HEK293 (cell line): ENCODE data around the gene ZFX.

Source experiments
- ATF2 ChIP-seq: fragments of 450-650 bp; formaldehyde crosslinking; IDR thresholded peaks from 2 replicates; pipeline ENCODE4 v1.5.1; 2016; ENCODE audit warnings: missing biosample characterization, missing genetic modification characterization, low read depth
- GFI1B ChIP-seq: fragments of 450-650 bp; formaldehyde crosslinking; IDR thresholded peaks from 2 replicates; pipeline ENCODE4 v1.5.1; 2016; ENCODE audit warnings: missing biosample characterization, missing genetic modification characterization
- GLI4 ChIP-seq: fragments of 450-650 bp; formaldehyde crosslinking; IDR thresholded peaks from 2 replicates; pipeline ENCODE4 v1.5.1; 2016; ENCODE audit warnings: missing biosample characterization, missing genetic modification characterization
- INSM2 ChIP-seq: fragments of 450-650 bp; formaldehyde crosslinking; IDR thresholded peaks from 2 replicates; pipeline ENCODE4 v1.5.1; 2016; ENCODE audit warnings: missing biosample characterization, missing genetic modification characterization
- KLF7 ChIP-seq: fragments of 450-650 bp; formaldehyde crosslinking; IDR thresholded peaks from 2 replicates; pipeline ENCODE4 v1.5.1; 2016; ENCODE audit warnings: missing biosample characterization, missing genetic modification characterization, borderline replicate concordance
- PRDM10 ChIP-seq: fragments of 450-650 bp; formaldehyde crosslinking; IDR thresholded peaks from 2 replicates; pipeline ENCODE4 v1.5.1; 2016; ENCODE audit warnings: missing biosample characterization, missing genetic modification characterization
- SP7 ChIP-seq: fragments of 450-650 bp; formaldehyde crosslinking; IDR thresholded peaks from 2 replicates; pipeline ENCODE4 v1.5.1; 2016; ENCODE audit warnings: missing biosample characterization, missing genetic modification characterization
- TRIM28 ChIP-seq: IDR thresholded peaks from 2 replicates; pipeline ENCODE4 v1.6.1; 2011; ENCODE audit warnings: low read length, control low read depth, borderline replicate concordance
- ZBTB17 ChIP-seq: fragments of 450-650 bp; formaldehyde crosslinking; IDR thresholded peaks from 2 replicates; pipeline ENCODE4 v1.5.1; 2016; ENCODE audit warnings: missing biosample characterization, missing genetic modification characterization
- ZBTB49 ChIP-seq: fragments of 450-650 bp; formaldehyde crosslinking; IDR thresholded peaks from 2 replicates; pipeline ENCODE4 v1.5.1; 2016; ENCODE audit warnings: missing biosample characterization, missing genetic modification characterization, low read depth
- ZEB2 ChIP-seq: fragments of 450-650 bp; formaldehyde crosslinking; IDR thresholded peaks from 2 replicates; pipeline ENCODE4 v1.5.1; 2016; ENCODE audit warnings: missing biosample characterization, missing genetic modification characterization
- ZFP69B ChIP-seq: fragments of 450-650 bp; formaldehyde crosslinking; IDR thresholded peaks from 2 replicates; pipeline ENCODE4 v1.5.1; 2016; ENCODE audit warnings: missing biosample characterization, missing genetic modification characterization
- ZNF175 ChIP-seq: fragments of 450-650 bp; formaldehyde crosslinking; IDR thresholded peaks from 2 replicates; pipeline ENCODE4 v1.5.1; 2016; ENCODE audit warnings: missing biosample characterization, missing genetic modification characterization
- ZNF18 ChIP-seq: fragments of 450-650 bp; formaldehyde crosslinking; IDR thresholded peaks from 2 replicates; pipeline ENCODE4 v1.5.1; 2016; ENCODE audit warnings: missing biosample characterization, missing genetic modification characterization
- ZNF280D ChIP-seq: fragments of 450-650 bp; formaldehyde crosslinking; IDR thresholded peaks from 2 replicates; pipeline ENCODE4 v1.5.1; 2016; ENCODE audit warnings: missing biosample characterization, missing genetic modification characterization
- ZNF366 ChIP-seq: fragments of 450-650 bp; formaldehyde crosslinking; conservative IDR thresholded peaks from 2 replicates; pipeline ENCODE4 v1.5.1; 2016; ENCODE audit warnings: missing biosample characterization, missing genetic modification characterization
- ZNF394 ChIP-seq: fragments of 450-650 bp; formaldehyde crosslinking; IDR thresholded peaks from 2 replicates; pipeline ENCODE4 v1.5.1; 2016; ENCODE audit warnings: missing biosample characterization, missing genetic modification characterization, mild to moderate bottlenecking, moderate library complexity, borderline replicate concordance
- ZNF398 ChIP-seq: fragments of 450-650 bp; formaldehyde crosslinking; IDR thresholded peaks from 2 replicates; pipeline ENCODE4 v1.5.1; 2017; ENCODE audit warnings: missing biosample characterization, missing genetic modification characterization
- ZNF521 ChIP-seq: fragments of 450-650 bp; formaldehyde crosslinking; IDR thresholded peaks from 2 replicates; pipeline ENCODE4 v1.5.1; 2017; ENCODE audit warnings: missing biosample characterization, mild to moderate bottlenecking, missing genetic modification characterization
- ZNF561 ChIP-seq: fragments of 450-650 bp; IDR thresholded peaks from 2 replicates; pipeline ENCODE4 v1.5.1; 2018; ENCODE audit warnings: missing biosample characterization, missing genetic modification characterization, borderline replicate concordance
- ZNF664 ChIP-seq: fragments of 450-650 bp; formaldehyde crosslinking; IDR thresholded peaks from 2 replicates; pipeline ENCODE4 v1.5.1; 2016; ENCODE audit warnings: missing biosample characterization, missing genetic modification characterization
- ZSCAN4 ChIP-seq: fragments of 450-650 bp; formaldehyde crosslinking; IDR thresholded peaks from 2 replicates; pipeline ENCODE4 v1.5.1; 2017; ENCODE audit warnings: missing biosample characterization, missing genetic modification characterization

Gene ZFX

GRCh38 chrX:24231131-24231540 lies 81.6 kb downstream of the ZFX start (continued):
- TF ChIP-seq GLI4 (tag by site-specific recombination) (no peak), ZBTB49 (tag by site-specific recombination) (no peak), ZSCAN4 (peak; percentile 83), ZNF366 (0 out of 2 replicates have a peak, but pooled peaks have one; percentile 34), ZBTB17 (tag by site-specific recombination) (peak; percentile 93), ZNF521 (tag by site-specific recombination) (no peak), ZFP69B (tag by site-specific recombination) (peak; percentile 59; the same call in 1 of the 2 replicates), ATF2 (peak; percentile 38; the same call in 1 of the 2 replicates), GFI1B (tag by site-specific recombination) (0 out of 2 replicates have a peak, but pooled peaks have one; percentile 27), ZEB2 (tag by site-specific recombination) (no peak), ZNF561 (0 out of 2 replicates have a peak, but pooled peaks have one; percentile 21), TRIM28 (peak; percentile 85; the same call in 1 of the 2 replicates), ZNF398 (tag by site-specific recombination) (peak; percentile 52), SP7 (tag by site-specific recombination) (no peak), ZNF280D (tag by site-specific recombination) (0 out of 2 replicates have a peak, but pooled peaks have one; percentile 64), ZNF18 (tag by site-specific recombination) (no peak), INSM2 (tag by site-specific recombination) (no peak), ZNF175 (tag by site-specific recombination) (no peak), KLF7 (tag by site-specific recombination) (no peak), PRDM10 (tag by site-specific recombination) (0 out of 2 replicates have a peak, but pooled peaks have one; percentile 40), ZNF664 (tag by site-specific recombination) (peak; percentile 50; the same call in 1 of the 2 replicates), ZNF394 (tag by site-specific recombination) (peak; percentile 64; the same call in 1 of the 2 replicates)
